HEK293T (cell line): Measurements from ENCODE around the gene MED27.

Experiments used
- CTCF ChIA-PET: fragments of 350-600 bp; formaldehyde crosslinking; extraction: SDS; loops from one replicate; lab custom pipeline; 2021; ENCODE audit warnings: antibody characterized with exemption, inconsistent platforms; lab: Yijun Ruan, JAX
- POLR2A ChIA-PET: fragments of 350-600 bp; formaldehyde crosslinking; extraction: SDS; loops from one replicate; lab custom pipeline; 2020; ENCODE audit warnings: antibody characterized with exemption, inconsistent platforms; lab: Yijun Ruan, JAX
- DNase-seq: peaks from one replicate; pipeline ENCODE4 v3.0.0; 2012; ENCODE audit warnings: mixed read lengths; ENCODE audit errors: extremely low spot score
- ARNT ChIP-seq: fragments of 450-650 bp; IDR thresholded peaks from 2 replicates; pipeline ENCODE4 v1.6.1; 2017; ENCODE audit warnings: mild to moderate bottlenecking
- BHLHE40 ChIP-seq: fragments of 450-650 bp; IDR thresholded peaks from 2 replicates; pipeline ENCODE4 v1.6.1; 2016; ENCODE audit warnings: mild to moderate bottlenecking, moderate library complexity, borderline replicate concordance
- CTBP1 ChIP-seq: fragments of 450-650 bp; IDR thresholded peaks from 2 replicates; pipeline ENCODE4 v1.6.1; 2016; ENCODE audit warnings: borderline replicate concordance
- ELF4 ChIP-seq: fragments of 450-650 bp; IDR thresholded peaks from 2 replicates; pipeline ENCODE4 v1.6.1; 2017; ENCODE audit warnings: antibody characterized with exemption
- FOXA1 ChIP-seq: fragments of 450-650 bp; IDR thresholded peaks from 2 replicates; pipeline ENCODE4 v1.6.1; 2016; ENCODE audit warnings: mild to moderate bottlenecking
- FOXK2 ChIP-seq: fragments of 450-650 bp; IDR thresholded peaks from 2 replicates; pipeline ENCODE4 v1.6.1; 2016; ENCODE audit warnings: mild to moderate bottlenecking
- FOXM1 ChIP-seq: fragments of 450-650 bp; IDR thresholded peaks from 2 replicates; pipeline ENCODE4 v1.6.1; 2017; ENCODE audit warnings: mild to moderate bottlenecking, borderline replicate concordance
- HDGF ChIP-seq: fragments of 450-650 bp; IDR thresholded peaks from 2 replicates; pipeline ENCODE4 v1.6.1; 2017; ENCODE audit warnings: antibody characterized with exemption, borderline replicate concordance
- L3MBTL2 ChIP-seq: fragments of 450-650 bp; conservative IDR thresholded peaks from 2 replicates; pipeline ENCODE4 v1.6.1; 2016; ENCODE audit warnings: mild to moderate bottlenecking
- LEF1 ChIP-seq: fragments of 450-650 bp; IDR thresholded peaks from 2 replicates; pipeline ENCODE4 v1.6.1; 2017; ENCODE audit warnings: mild to moderate bottlenecking, borderline replicate concordance
- NFRKB ChIP-seq: fragments of 450-650 bp; IDR thresholded peaks from 2 replicates; pipeline ENCODE4 v1.6.1; 2016; ENCODE audit warnings: mild to moderate bottlenecking, moderate library complexity
- PKNOX1 ChIP-seq: fragments of 450-650 bp; IDR thresholded peaks from 2 replicates; pipeline ENCODE4 v1.6.1; 2016
- SP1 ChIP-seq: fragments of 450-650 bp; IDR thresholded peaks from 2 replicates; pipeline ENCODE4 v1.6.1; 2017
- SUZ12 ChIP-seq: fragments of 450-650 bp; IDR thresholded peaks from 2 replicates; pipeline ENCODE4 v1.6.1; 2016; ENCODE audit warnings: mild to moderate bottlenecking
- TARDBP ChIP-seq: fragments of 450-650 bp; IDR thresholded peaks from 2 replicates; pipeline ENCODE4 v1.6.1; 2016
- ZNF384 ChIP-seq: fragments of 450-650 bp; IDR thresholded peaks from 2 replicates; pipeline ENCODE4 v1.6.1; 2016

The MED27 gene

GRCh38 chr9:131960851-131961495, 118.7 kb downstream of the MED27 start:
- POLR2A ChIA-PET = no interaction called here
- DNase-seq = no peak
- CTCF ChIA-PET = interaction anchor here (0.6 kb wide), 1 partner anchor 51 kb away, joined by 6 read pairs; no protein-coding TSS in a partner anchor
- no peak for TF ChIP-seq SP1
- no peak for TF ChIP-seq FOXM1
- TF ChIP-seq LEF1 = no peak
- TF ChIP-seq NFRKB = no peak
- TF ChIP-seq ELF4 = no peak
- TF ChIP-seq FOXA1 = no peak

- ChIA-PET CTCF (no interaction called here), POLR2A (no interaction called here)
- DNase-seq = no peak
- TF ChIP-seq ELF4 = no peak
- no peak for TF ChIP-seq ARNT
- no peak for TF ChIP-seq NFRKB
- TF ChIP-seq CTBP1 = no peak
- no peak for TF ChIP-seq FOXM1
- no peak for TF ChIP-seq BHLHE40
- TF ChIP-seq FOXK2 = no peak
- TF ChIP-seq SUZ12 = no peak
- TF ChIP-seq PKNOX1 = no peak
- no peak for TF ChIP-seq FOXA1
- no peak for TF ChIP-seq SP1
- no peak for TF ChIP-seq L3MBTL2
- TF ChIP-seq LEF1 = no peak
- TF ChIP-seq ZNF384 = no peak
- no peak for TF ChIP-seq TARDBP
Observed at GRCh38 chr9:131960311-131960710, 119.4 kb downstream of the MED27 start.

GRCh38 chr9:131959887-131960286, 119.8 kb downstream of the MED27 start:
- DNase-seq = no peak
- CTCF ChIA-PET = no interaction called here
- POLR2A ChIA-PET = no interaction called here
- TF ChIP-seq SUZ12 = no peak
- no peak for TF ChIP-seq CTBP1
- no peak for TF ChIP-seq TARDBP
- TF ChIP-seq ZNF384 = no peak
- TF ChIP-seq HDGF = no peak
- TF ChIP-seq PKNOX1 = no peak
- no peak for TF ChIP-seq FOXA1
- no peak for TF ChIP-seq ARNT
- TF ChIP-seq FOXM1 = no peak
- no peak for TF ChIP-seq FOXK2
- no peak for TF ChIP-seq BHLHE40
- no peak for TF ChIP-seq NFRKB
- no peak for TF ChIP-seq SP1
- TF ChIP-seq ELF4 = no peak
- TF ChIP-seq L3MBTL2 = no peak

- no peak for DNase-seq
- ChIA-PET CTCF (no interaction called here), POLR2A (no interaction called here)
Observed at GRCh38 chr9:131959056-131959455, 120.6 kb downstream of the MED27 start.

GRCh38 chr9:131954299-131954698, 125.4 kb downstream of the MED27 start:
- TF ChIP-seq ARNT (no peak), L3MBTL2 (no peak), FOXM1 (no peak), ZNF384 (no peak)
- ChIA-PET POLR2A (no interaction called here), CTCF (interaction anchor here (0.6 kb wide), 1 partner anchor 138 kb away, joined by 3 read pairs; no protein-coding TSS in a partner anchor)
- DNase-seq = no peak

More at GRCh38 chr9:131959056-131959455, 120.6 kb downstream of the MED27 start:
- TF ChIP-seq FOXK2 (no peak), CTBP1 (no peak), ARNT (no peak), PKNOX1 (no peak), SUZ12 (no peak), FOXA1 (no peak), SP1 (no peak), HDGF (no peak), FOXM1 (no peak), LEF1 (no peak), ELF4 (no peak), ZNF384 (no peak), NFRKB (no peak), BHLHE40 (no peak)

- DNase-seq = no peak
- POLR2A ChIA-PET = no interaction called here
- no peak for TF ChIP-seq FOXK2
- no peak for TF ChIP-seq ARNT
- TF ChIP-seq SUZ12 = no peak
- no peak for TF ChIP-seq CTBP1
- no peak for TF ChIP-seq TARDBP
- no peak for TF ChIP-seq NFRKB
- TF ChIP-seq FOXA1 = no peak
- no peak for TF ChIP-seq PKNOX1
- TF ChIP-seq ELF4 = no peak
- no peak for TF ChIP-seq HDGF
- no peak for TF ChIP-seq ZNF384
- TF ChIP-seq L3MBTL2 = no peak
- TF ChIP-seq FOXM1 = no peak
- TF ChIP-seq BHLHE40 = no peak
- no peak for TF ChIP-seq SP1
- TF ChIP-seq LEF1 = no peak
- CTCF ChIA-PET = no interaction called here
Observed at GRCh38 chr9:131951905-131952304, 127.8 kb downstream of the MED27 start.
